ENCODE data around the gene QSOX2.

- no peak for TF ChIP-seq CTCF (IDR thresholded peaks at IDR 0.05)
- no peak for TF ChIP-seq POLR2AphosphoS5 (IDR thresholded peaks at IDR 0.05; ENCODE audit: low read depth, low read length)
- TF ChIP-seq SIN3A (IDR thresholded peaks at IDR 0.05; ENCODE audit: borderline replicate concordance, insufficient read depth, low read depth, low read length), result no peak
- no peak for TF ChIP-seq REST (IDR thresholded peaks at IDR 0.05; ENCODE audit: insufficient read depth in 1 of 2, low read depth in 2 of 2, low read length in 1 of 2)
Observed at GRCh38 chr9:136200424-136200823, 45.2 kb downstream of the QSOX2 start.

Measured in Panc1 (cell line).